GM12874 (cell line): ENCODE measurements around the gene OSBPL7.

Experiments
- CTCF ChIP-seq: IDR thresholded peaks from 2 replicates; pipeline ENCODE4 v1.5.1; 2011; ENCODE audit warnings: low read depth, mild to moderate bottlenecking, control low read depth, low read length, moderate library complexity; ENCODE audit not compliant: insufficient read depth

Gene OSBPL7

DNA sequence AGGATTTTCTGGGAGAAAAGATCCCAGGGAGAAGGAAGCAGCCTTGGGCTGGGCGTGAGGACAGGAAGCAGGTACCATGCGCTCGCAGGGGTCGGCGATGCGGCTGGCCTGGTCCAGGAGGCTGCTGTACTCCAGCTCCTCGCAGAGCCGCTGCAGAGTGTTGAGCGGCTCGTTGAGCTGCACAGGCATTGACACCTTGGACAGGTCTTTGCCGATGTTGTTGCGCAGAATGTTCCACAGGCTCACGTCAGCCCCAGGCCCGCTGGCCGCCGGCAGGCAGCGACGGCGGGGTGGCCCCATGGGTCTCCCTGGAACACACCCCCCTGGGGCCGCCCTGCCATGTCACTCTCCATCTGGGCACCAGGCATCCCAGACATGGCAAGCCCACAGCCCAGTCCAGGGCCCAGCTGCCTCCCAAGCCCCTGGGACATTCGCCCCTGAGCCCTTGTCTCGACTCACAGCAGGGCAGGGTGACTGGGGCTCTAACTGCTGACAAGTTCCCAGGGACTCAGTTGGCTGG, 8.0 kb downstream of the OSBPL7 start:
- TF ChIP-seq CTCF: no peak

- TF ChIP-seq CTCF: no peak
Observed at GRCh38 chr17:47813077-47813476, 8.5 kb downstream of the OSBPL7 start.

DNA sequence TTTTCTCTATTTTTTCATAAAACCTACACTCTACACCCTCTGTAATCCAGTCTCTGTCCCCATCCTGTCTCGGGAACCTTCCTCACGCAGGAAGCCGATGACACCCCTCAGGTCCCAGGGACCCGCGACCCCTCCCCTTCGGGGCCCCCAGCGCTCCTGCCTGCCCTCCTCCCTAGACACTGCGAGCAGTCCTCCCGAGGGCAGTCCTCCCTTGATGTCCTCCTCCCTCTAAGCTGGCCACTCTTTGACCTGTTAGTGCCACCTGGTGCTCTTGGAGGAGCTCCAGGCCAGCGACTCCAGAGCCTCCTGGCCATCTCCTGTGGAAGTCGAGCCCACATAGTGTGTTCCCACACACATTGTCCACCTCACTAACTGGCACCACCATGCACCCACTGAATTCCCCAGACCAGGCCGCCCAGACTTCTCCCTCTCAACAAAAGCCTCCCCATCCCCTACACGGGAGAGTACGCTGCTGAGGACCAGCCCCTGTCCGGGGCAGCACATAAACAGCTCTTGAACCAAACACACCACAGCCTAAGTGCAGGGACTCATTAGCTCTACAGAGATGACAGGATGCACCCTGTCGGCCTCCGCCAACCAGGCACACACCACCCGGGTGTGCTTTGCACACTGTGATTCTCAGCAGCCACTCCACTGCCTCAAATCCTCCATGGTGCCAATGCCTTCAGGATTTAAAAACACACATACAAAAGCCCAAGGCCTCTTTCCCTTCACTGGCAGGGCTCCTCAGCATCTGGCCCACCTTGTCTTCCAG, 9.3 kb downstream of the OSBPL7 start:
- no peak for TF ChIP-seq CTCF

DNA sequence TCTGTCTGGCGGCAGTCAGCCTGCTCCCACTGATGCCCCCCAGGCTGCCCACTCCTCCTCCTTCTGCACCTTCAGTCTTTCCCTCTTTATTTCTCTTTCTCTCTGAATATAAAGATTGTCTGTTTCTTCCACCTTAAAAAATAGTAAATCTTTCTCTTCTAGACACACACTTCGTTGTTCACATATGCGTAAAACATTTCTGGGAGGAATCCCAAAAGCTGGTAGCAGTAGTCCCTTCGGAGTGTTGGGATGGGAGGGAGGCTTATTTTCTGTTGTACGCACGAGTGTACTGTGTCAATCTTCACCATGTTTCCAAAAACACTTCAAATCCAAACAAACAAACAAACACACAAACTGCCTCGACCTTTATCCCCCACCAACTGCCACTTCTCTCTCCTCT, 9.9 kb downstream of the OSBPL7 start:
- TF ChIP-seq CTCF: no peak

DNA sequence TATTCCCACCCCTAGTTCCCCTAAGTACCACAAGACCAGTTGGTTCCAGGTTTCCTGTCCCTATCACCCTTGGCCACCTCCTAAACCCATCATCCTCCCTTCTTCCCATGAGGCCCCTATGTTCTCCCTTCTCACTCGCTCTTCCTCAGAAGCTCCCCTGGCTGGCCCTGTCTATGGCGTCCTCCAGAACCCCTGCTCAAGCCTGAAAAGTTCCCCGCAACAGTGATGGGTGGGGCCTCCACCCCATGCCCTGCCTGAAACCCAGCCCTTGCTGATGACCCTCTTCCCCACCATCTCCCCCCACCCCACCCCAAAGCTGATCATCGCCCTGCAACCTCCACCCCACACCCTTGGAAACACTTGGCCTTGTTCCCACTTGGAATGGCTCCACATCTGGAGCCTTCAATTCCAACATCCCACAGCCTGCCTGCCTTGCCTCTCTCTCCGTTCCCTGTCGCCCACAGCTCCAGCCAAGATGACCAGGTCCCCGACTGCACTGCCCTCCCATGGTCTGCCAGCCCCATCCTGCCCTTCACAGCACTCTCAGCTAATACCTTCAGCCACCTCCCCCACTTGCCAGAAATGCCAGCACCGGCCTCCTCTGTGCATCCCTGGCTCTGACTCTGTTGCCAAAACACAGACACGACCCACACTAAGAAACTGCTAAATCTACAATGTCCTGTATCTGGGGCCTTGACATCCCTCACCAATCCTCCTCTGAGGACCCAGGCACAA, 10.5 kb downstream of the OSBPL7 start:
- no peak for TF ChIP-seq CTCF

GRCh38 chr17:47810200-47810821, 11.3 kb downstream of the OSBPL7 start:
- no peak for TF ChIP-seq CTCF

DNA sequence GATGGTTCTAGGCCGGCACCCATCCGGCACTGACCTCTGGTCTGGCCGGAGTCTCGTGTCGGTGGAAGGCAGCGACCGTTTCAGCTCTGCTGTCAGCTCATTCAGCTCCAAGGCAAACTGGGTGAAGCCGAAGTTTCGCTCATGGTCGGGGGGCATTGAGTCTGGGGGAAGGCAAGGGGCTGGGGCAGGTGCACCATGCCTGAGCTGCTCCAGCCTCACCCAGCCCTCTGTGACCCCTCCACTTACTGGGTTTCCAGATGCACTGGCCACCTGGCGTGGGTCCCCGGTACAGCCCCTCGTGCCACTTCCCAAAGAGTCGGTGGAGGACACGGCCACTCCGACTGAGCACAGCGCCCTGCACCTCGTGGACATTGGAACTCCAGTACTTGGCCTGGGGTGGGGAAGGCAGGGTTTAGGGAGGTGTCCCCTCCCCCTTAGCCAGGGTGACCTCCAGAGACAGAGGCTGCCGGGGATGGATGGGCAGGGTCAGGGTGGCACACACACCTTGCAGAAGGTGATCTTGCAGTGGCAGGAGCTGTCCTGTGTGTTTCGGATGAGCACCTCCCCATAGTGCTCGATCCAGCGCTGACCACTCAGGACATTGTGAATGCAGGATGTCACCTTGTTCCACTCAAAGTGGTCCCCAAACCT, 12.6 kb downstream of the OSBPL7 start:
- TF ChIP-seq CTCF: no peak
